ENCODE measurements around the gene APCDD1L.

APCDD1L gene

GRCh38 chr20:58471193-58472164 lies 43.7 kb downstream of the APCDD1L start:
- H3K9me3 ChIP-seq (ENCODE audit: insufficient read depth, low read length) = no peaks in the 10 kb centered on the region
- H3K9ac ChIP-seq (ENCODE audit: low read length) = no peak overlapping the region
- no peaks in the 10 kb centered on the region for H3K27me3 ChIP-seq (ENCODE audit: low read length)
- no peaks in the 10 kb centered on the region for H3K79me2 ChIP-seq (ENCODE audit: insufficient read depth, low read length)
- no peaks in the 10 kb centered on the region for H3K9me2 ChIP-seq (replicated peaks; ENCODE audit: insufficient read depth, low read length)
- H3K4me3 ChIP-seq (ENCODE audit: insufficient read depth, low read length, poor library complexity, severe bottlenecking) = no peak overlapping the region
- no peaks in the 10 kb centered on the region for H3K36me3 ChIP-seq (ENCODE audit: low read length)
- H3F3A ChIP-seq (ENCODE audit: insufficient read depth) = no peaks in the 10 kb centered on the region
- H3K4me2 ChIP-seq (ENCODE audit: low read depth, low read length, poor library complexity, severe bottlenecking) = no peak overlapping the region
- H3K27ac ChIP-seq (ENCODE audit: low read depth, low read length) = no peak overlapping the region
- TF ChIP-seq EZH2phosphoT487 (conservative IDR thresholded peaks at IDR 0.05; ENCODE audit: low read length) (no peak), CTCF (IDR thresholded peaks at IDR 0.05; ENCODE audit: insufficient read depth, low read length, poor library complexity, severe bottlenecking) (no peak)
- H4K20me1 ChIP-seq (ENCODE audit: low read depth, low read length) = no peaks in the 10 kb centered on the region
- H2AFZ ChIP-seq (ENCODE audit: low read depth, low read length, severe bottlenecking) = no peak overlapping the region

- no peaks in the 10 kb centered on the region for H3K36me3 ChIP-seq (ENCODE audit: low read length)
- no peaks in the 10 kb centered on the region for H3K9me2 ChIP-seq (replicated peaks; ENCODE audit: insufficient read depth, low read length)
- H3K79me2 ChIP-seq (ENCODE audit: insufficient read depth, low read length) = no peaks in the 10 kb centered on the region
- H3F3A ChIP-seq (ENCODE audit: insufficient read depth) = no peaks in the 10 kb centered on the region
- no peak overlapping the region for H2AFZ ChIP-seq (ENCODE audit: low read depth, low read length, severe bottlenecking)
- no peak overlapping the region for H3K27ac ChIP-seq (ENCODE audit: low read depth, low read length)
- H3K9ac ChIP-seq (ENCODE audit: low read length) = no peak overlapping the region
- no peaks in the 10 kb centered on the region for H3K27me3 ChIP-seq (ENCODE audit: low read length)
- H3K4me2 ChIP-seq (ENCODE audit: low read depth, low read length, poor library complexity, severe bottlenecking) = no peak overlapping the region
- H4K20me1 ChIP-seq (ENCODE audit: low read depth, low read length) = no peaks in the 10 kb centered on the region
- H3K9me3 ChIP-seq (ENCODE audit: insufficient read depth, low read length) = no peaks in the 10 kb centered on the region
- TF ChIP-seq EZH2phosphoT487 (conservative IDR thresholded peaks at IDR 0.05; ENCODE audit: low read length) (no peak), CTCF (IDR thresholded peaks at IDR 0.05; ENCODE audit: insufficient read depth, low read length, poor library complexity, severe bottlenecking) (no peak)
- H3K4me3 ChIP-seq (ENCODE audit: insufficient read depth, low read length, poor library complexity, severe bottlenecking) = no peak overlapping the region
Observed at GRCh38 chr20:58470336-58471192, 44.6 kb downstream of the APCDD1L start.

- no peak overlapping the region for H3K4me3 ChIP-seq (ENCODE audit: insufficient read depth, low read length, poor library complexity, severe bottlenecking)
- no peak for TF ChIP-seq CTCF (IDR thresholded peaks at IDR 0.05; ENCODE audit: insufficient read depth, low read length, poor library complexity, severe bottlenecking)
- no peak for TF ChIP-seq EZH2phosphoT487 (conservative IDR thresholded peaks at IDR 0.05; ENCODE audit: low read length)
- H3F3A ChIP-seq (ENCODE audit: insufficient read depth) = no peaks in the 10 kb centered on the region
- no peaks in the 10 kb centered on the region for H3K9me2 ChIP-seq (replicated peaks; ENCODE audit: insufficient read depth, low read length)
- H4K20me1 ChIP-seq (ENCODE audit: low read depth, low read length) = no peaks in the 10 kb centered on the region
- no peak overlapping the region for H3K27ac ChIP-seq (ENCODE audit: low read depth, low read length)
- no peaks in the 10 kb centered on the region for H3K36me3 ChIP-seq (ENCODE audit: low read length)
- H3K27me3 ChIP-seq (ENCODE audit: low read length) = no peaks in the 10 kb centered on the region
- H3K9ac ChIP-seq (ENCODE audit: low read length) = no peak overlapping the region
- no peak overlapping the region for H2AFZ ChIP-seq (ENCODE audit: low read depth, low read length, severe bottlenecking)
- H3K79me2 ChIP-seq (ENCODE audit: insufficient read depth, low read length) = no peaks in the 10 kb centered on the region
- H3K9me3 ChIP-seq (ENCODE audit: insufficient read depth, low read length) = no peaks in the 10 kb centered on the region
- H3K4me2 ChIP-seq (ENCODE audit: low read depth, low read length, poor library complexity, severe bottlenecking) = no peak overlapping the region
Observed at GRCh38 chr20:58469616-58470015, 45.6 kb downstream of the APCDD1L start.
